Measurements from ENCODE around the gene GSTM5. TPM values are rescaled to one million over a fixed set of nuclear protein-coding genes. Genes with fewer than 3 reads are reported as not detected.
A peak's percentile ranks its signal among the peaks of the same experiment; 100 is the strongest.
"Not testable (repeated sequence)": the region's sequence is repeated elsewhere in the genome, so short reads cannot be mapped to it uniquely, and the experiment has no call there.

The GSTM5 gene
- total RNA-seq, 2 experiments from 2014 or later, result 0.05 TPM; not detected in 1

DNA sequence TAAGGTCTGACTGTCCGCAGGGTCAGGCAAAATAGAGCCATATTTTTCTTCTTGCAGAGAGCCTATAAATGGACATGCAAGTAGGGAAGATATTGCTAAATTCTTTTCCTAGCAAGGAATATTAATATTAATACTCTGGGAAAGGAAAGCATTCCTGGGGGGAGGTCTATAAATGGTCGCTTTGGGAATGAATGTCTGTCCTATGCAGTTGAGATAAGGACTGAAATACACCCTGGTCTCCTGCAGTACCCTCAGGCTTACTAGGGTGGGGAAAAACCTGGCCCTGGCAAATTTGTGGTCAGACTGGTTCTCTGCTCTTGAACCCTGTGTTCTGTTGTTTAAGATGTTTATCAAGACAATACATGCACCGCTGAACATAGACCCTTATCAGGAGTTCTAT, 9.1 kb upstream of the GSTM5 start:
- DNase-seq; H3K4me1 Mint-ChIP-seq (ENCODE audit: low read depth); POLR2A ChIA-PET; H3K27me3 Mint-ChIP-seq (ENCODE audit: low read depth); CTCF ChIA-PET; H3K9me3 Mint-ChIP-seq (ENCODE audit: insufficient read depth); ATAC-seq; H3K27ac Mint-ChIP-seq; H3K4me3 Mint-ChIP-seq; H3K36me3 Mint-ChIP-seq (ENCODE audit: low read depth): not testable (repeated sequence)

- H3K36me3 Mint-ChIP-seq (ENCODE audit: low read depth), result peaks cover under 1% of the 10 kb centered on the region
- H3K4me1 Mint-ChIP-seq (ENCODE audit: low read depth), result no peaks in the 10 kb centered on the region
- POLR2A ChIA-PET, result no interaction called here
- ATAC-seq (no peak), DNase-seq (no peak)
- H3K9me3 Mint-ChIP-seq (ENCODE audit: insufficient read depth), result peaks cover 10% of the 10 kb centered on the region
- H3K27me3 Mint-ChIP-seq (ENCODE audit: low read depth), result no peaks in the 10 kb centered on the region
- H3K27ac Mint-ChIP-seq, result no peak overlapping the region
- CTCF ChIA-PET, result interaction anchor here (0.6 kb wide), 1 partner anchor 157 kb away, joined by 3 read pairs; no protein-coding TSS in a partner anchor
- H3K4me3 Mint-ChIP-seq, result no peak overlapping the region
Measured at GRCh38 chr1:109704173-109704572, 7.9 kb upstream of the GSTM5 start.

- Mint-ChIP-seq H3K4me3 (no peak overlapping the region), H3K27me3 (ENCODE audit: low read depth) (no peaks in the 10 kb centered on the region), H3K27ac (no peak overlapping the region), H3K36me3 (ENCODE audit: low read depth) (peaks cover 4% of the 10 kb centered on the region), H3K4me1 (ENCODE audit: low read depth) (no peaks in the 10 kb centered on the region), H3K9me3 (ENCODE audit: insufficient read depth) (peaks cover 10% of the 10 kb centered on the region)
- DNase-seq (no peak), ATAC-seq (no peak)
- ChIA-PET POLR2A (no interaction called here), CTCF (interaction anchor here (0.8 to 1.5 kb wide), 3 partner anchors 64 to 278 kb away, joined by 3 to 4 read pairs (median 3); no protein-coding TSS in a partner anchor)
Measured at GRCh38 chr1:109705411-109705810, 6.6 kb upstream of the GSTM5 start.

GRCh38 chr1:109708949-109709348, 3.1 kb upstream of the GSTM5 start:
- DNase-seq; H3K27ac Mint-ChIP-seq; H3K4me1 Mint-ChIP-seq (ENCODE audit: low read depth); H3K36me3 Mint-ChIP-seq (ENCODE audit: low read depth); ATAC-seq; H3K9me3 Mint-ChIP-seq (ENCODE audit: insufficient read depth); POLR2A ChIA-PET; H3K4me3 Mint-ChIP-seq; H3K27me3 Mint-ChIP-seq (ENCODE audit: low read depth): not testable (repeated sequence)
- CTCF ChIA-PET, result interaction anchor here (1.3 kb wide), 1 partner anchor 69 kb away, joined by 3 read pairs; no protein-coding TSS in a partner anchor

DNA sequence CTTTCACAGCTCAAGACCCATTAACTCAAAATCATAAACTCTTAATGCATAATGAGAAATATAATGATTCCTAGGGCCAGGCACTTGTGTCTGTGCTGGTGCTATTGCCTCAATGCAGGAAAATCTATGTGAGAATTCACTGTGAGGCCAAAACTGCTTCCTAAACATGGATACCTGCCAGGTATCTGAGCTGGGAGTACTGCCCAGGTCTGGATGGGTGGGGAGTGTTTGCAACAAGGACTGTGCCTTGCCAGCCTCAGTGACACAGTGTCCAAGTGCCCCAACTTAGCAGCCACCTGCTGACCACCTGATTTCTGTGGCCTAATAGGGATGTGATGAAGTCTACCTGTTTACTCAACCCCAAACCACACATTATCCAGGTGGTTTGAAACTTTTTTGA, 2.2 kb upstream of the GSTM5 start:
- H3K4me1 Mint-ChIP-seq (ENCODE audit: low read depth); ATAC-seq; POLR2A ChIA-PET; H3K27ac Mint-ChIP-seq; DNase-seq; H3K9me3 Mint-ChIP-seq (ENCODE audit: insufficient read depth); H3K36me3 Mint-ChIP-seq (ENCODE audit: low read depth); H3K4me3 Mint-ChIP-seq: not testable (repeated sequence)
- CTCF ChIA-PET, result interaction anchor here (1.3 kb wide), 1 partner anchor 70 kb away, joined by 3 read pairs; no protein-coding TSS in a partner anchor
- peaks cover 10% of the 10 kb centered on the region for H3K27me3 Mint-ChIP-seq (ENCODE audit: low read depth)

DNA sequence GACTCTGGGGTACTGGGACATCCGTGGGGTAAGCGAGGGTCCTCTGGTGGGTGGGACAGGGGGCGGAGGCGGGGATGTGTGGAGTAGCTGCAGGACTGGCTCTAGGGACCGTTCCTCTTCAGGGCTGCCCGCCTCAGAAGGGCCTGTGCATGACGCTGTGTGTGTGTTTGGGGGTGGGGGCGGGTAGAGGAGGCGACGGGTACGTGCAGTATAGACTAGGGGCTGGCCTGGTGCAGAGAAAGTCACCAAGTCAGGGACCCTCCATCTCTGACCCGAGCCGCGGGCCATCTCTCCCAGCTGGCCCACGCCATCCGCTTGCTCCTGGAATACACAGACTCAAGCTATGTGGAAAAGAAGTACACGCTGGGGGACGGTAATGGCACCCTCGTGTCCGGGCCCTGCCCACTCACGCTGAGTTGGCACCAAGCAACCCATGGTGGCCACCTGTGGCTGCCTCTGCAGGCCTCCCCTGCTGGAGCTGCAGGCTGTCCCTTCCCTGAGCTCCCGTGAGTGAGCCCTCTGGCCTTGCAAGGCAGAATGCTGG, 342 bp downstream of the GSTM5 start:
- ChIA-PET POLR2A (no interaction called here), CTCF (no interaction called here)
- peaks cover 7% of the 10 kb centered on the region for H3K9me3 Mint-ChIP-seq (ENCODE audit: insufficient read depth)
- peaks cover 13% of the 10 kb centered on the region for H3K27me3 Mint-ChIP-seq (ENCODE audit: low read depth)
- H3K4me3 Mint-ChIP-seq, result no peak overlapping the region
- peaks cover 2% of the 10 kb centered on the region for H3K4me1 Mint-ChIP-seq (ENCODE audit: low read depth)
- ATAC-seq, result no peak
- DNase-seq, result no peak
- H3K27ac Mint-ChIP-seq, result no peak overlapping the region
- peaks cover 4% of the 10 kb centered on the region for H3K36me3 Mint-ChIP-seq (ENCODE audit: low read depth)

DNA sequence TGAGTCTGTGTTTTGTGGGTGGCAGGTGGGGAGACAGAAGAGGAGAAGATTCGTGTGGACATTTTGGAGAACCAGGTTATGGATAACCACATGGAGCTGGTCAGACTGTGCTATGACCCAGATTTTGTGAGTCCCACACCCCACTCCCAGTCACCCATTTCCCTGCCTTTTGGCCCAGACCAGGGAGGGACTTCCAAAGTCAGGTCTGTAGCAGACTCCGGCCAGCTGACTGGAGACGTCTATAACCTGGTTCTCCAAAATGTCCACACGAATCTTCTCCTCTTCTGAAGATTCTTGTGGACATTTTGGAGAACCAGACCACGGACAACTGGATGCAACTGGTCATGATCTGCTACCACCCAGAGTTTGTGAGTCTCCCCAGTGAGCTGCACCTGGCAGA, 1.6 kb downstream of the GSTM5 start:
- no peak for ATAC-seq
- Mint-ChIP-seq H3K27ac (no peak overlapping the region), H3K27me3 (ENCODE audit: low read depth) (peaks cover 13% of the 10 kb centered on the region), H3K9me3 (ENCODE audit: insufficient read depth) (peaks cover 2% of the 10 kb centered on the region), H3K4me3 (no peak overlapping the region), H3K36me3 (ENCODE audit: low read depth) (peaks cover 4% of the 10 kb centered on the region), H3K4me1 (ENCODE audit: low read depth) (peaks cover 2% of the 10 kb centered on the region)
- DNase-seq, result no peak
- ChIA-PET POLR2A (no interaction called here), CTCF (interaction anchor here (1.1 kb wide), 1 partner anchor 271 kb away, joined by 3 read pairs; the partner anchor contains the start of gene AHCYL1)

DNA sequence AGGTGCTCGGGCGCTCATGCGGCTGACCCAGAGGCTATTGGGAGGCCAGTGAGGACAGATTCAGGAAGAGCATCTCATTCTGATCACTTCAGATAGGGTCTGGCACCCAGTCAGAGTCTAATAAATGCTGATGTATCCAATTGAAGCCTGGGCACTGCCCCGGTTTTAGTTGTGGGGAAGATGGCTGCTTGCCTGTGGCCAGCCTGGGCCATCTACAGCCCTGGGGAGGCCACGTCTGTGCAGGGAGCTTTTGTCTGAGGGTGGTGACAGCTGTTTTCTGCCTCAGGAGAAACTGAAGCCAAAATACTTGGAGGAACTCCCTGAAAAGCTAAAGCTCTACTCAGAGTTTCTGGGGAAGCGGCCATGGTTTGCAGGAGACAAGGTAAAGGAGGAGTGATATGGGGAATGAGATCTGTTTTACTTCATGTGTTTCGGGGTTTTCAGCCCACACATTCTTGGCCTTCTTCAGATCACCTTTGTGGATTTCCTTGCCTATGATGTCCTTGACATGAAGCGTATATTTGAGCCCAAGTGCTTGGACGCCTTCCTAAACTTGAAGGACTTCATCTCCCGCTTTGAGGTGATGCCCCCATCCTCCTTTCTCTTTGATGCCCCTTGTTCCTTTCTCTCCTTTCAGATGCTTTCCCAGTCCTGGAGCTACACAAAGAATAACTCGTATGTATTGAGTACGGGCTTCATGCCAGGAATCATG, 2.8 kb downstream of the GSTM5 start:
- H3K4me3 Mint-ChIP-seq, result no peak overlapping the region
- POLR2A ChIA-PET, result no interaction called here
- peaks cover 2% of the 10 kb centered on the region for H3K4me1 Mint-ChIP-seq (ENCODE audit: low read depth)
- CTCF ChIA-PET, result interaction anchor here (1.1 kb wide), 1 partner anchor 270 kb away, joined by 3 read pairs; the partner anchor contains the start of gene AHCYL1
- no peak for DNase-seq
- H3K27me3 Mint-ChIP-seq (ENCODE audit: low read depth), result peaks cover 13% of the 10 kb centered on the region
- no peak overlapping the region for H3K27ac Mint-ChIP-seq
- ATAC-seq, result no peak
- H3K9me3 Mint-ChIP-seq (ENCODE audit: insufficient read depth), result no peaks in the 10 kb centered on the region
- H3K36me3 Mint-ChIP-seq (ENCODE audit: low read depth), result no peaks in the 10 kb centered on the region

GRCh38 chr1:109716121-109716520, 4.1 kb downstream of the GSTM5 start:
- Mint-ChIP-seq H3K36me3 (ENCODE audit: low read depth) (no peaks in the 10 kb centered on the region), H3K9me3 (ENCODE audit: insufficient read depth) (no peaks in the 10 kb centered on the region), H3K4me1 (ENCODE audit: low read depth) (peaks cover 2% of the 10 kb centered on the region), H3K27me3 (ENCODE audit: low read depth) (peaks cover 13% of the 10 kb centered on the region), H3K4me3 (no peak overlapping the region), H3K27ac (no peak overlapping the region)
- no peak for ATAC-seq
- CTCF ChIA-PET, result interaction anchor here (2.9 kb wide), 1 partner anchor 76 kb away, joined by 11 read pairs; no protein-coding TSS in a partner anchor
- no peak for DNase-seq
- POLR2A ChIA-PET, result no interaction called here

- POLR2A ChIA-PET, result no interaction called here
Measured at GRCh38 chr1:109716570-109717090, 4.6 kb downstream of the GSTM5 start.

GRCh38 chr1:109717729-109718128, 5.7 kb downstream of the GSTM5 start:
- Mint-ChIP-seq H3K27me3 (ENCODE audit: low read depth) (peaks cover 16% of the 10 kb centered on the region), H3K9me3 (ENCODE audit: insufficient read depth) (no peaks in the 10 kb centered on the region), H3K4me1 (ENCODE audit: low read depth) (no peaks in the 10 kb centered on the region), H3K36me3 (ENCODE audit: low read depth) (no peaks in the 10 kb centered on the region), H3K4me3 (no peak overlapping the region), H3K27ac (no peak overlapping the region)
- no peak for ATAC-seq
- DNase-seq, result no peak
- ChIA-PET CTCF (interaction anchor here (1.5 to 2.9 kb wide), 3 partner anchors 56 to 267 kb away, joined by 4 to 11 read pairs (median 7); partner anchors contain the start of gene AHCYL1), POLR2A (no interaction called here)

More at GRCh38 chr1:109716570-109717090, 4.6 kb downstream of the GSTM5 start:
- Mint-ChIP-seq H3K36me3 (ENCODE audit: low read depth) (no peaks in the 10 kb centered on the region), H3K27ac (no peak overlapping the region), H3K4me3 (no peak overlapping the region), H3K27me3 (ENCODE audit: low read depth) (peaks cover 13% of the 10 kb centered on the region), H3K4me1 (ENCODE audit: low read depth) (peaks cover 2% of the 10 kb centered on the region), H3K9me3 (ENCODE audit: insufficient read depth) (no peaks in the 10 kb centered on the region)
- no peak for ATAC-seq
- CTCF ChIA-PET, result interaction anchor here (2.9 kb wide), 1 partner anchor 76 kb away, joined by 11 read pairs; no protein-coding TSS in a partner anchor
- DNase-seq, result no peak

DNA sequence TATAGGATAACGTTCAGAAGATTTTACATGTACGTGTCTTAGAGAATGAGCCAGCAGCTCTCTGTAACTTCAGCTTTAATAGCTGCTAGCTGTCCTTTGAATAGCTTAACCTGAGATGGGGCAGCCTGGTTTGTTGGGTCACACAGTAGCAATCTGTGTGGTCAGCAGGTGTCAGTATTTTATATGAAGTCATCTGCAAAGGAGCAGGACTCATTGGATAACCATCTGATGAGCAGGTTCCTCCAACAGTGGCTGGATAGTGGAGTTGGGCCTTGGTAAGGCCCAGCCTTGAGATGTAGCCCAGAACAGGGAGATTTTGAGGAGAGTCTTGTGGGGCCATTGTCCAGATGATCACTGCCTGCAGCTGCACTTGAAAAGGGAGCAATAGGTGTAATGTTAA, 6.4 kb downstream of the GSTM5 start:
- Mint-ChIP-seq H3K27ac (peak overlapping the region; percentile 47), H3K36me3 (ENCODE audit: low read depth) (no peaks in the 10 kb centered on the region), H3K4me1 (ENCODE audit: low read depth) (no peaks in the 10 kb centered on the region), H3K4me3 (no peak overlapping the region), H3K27me3 (ENCODE audit: low read depth) (peaks cover 13% of the 10 kb centered on the region), H3K9me3 (ENCODE audit: insufficient read depth) (no peaks in the 10 kb centered on the region)
- ChIA-PET POLR2A (no interaction called here), CTCF (interaction anchor here (1.5 to 2.9 kb wide), 3 partner anchors 56 to 266 kb away, joined by 4 to 11 read pairs (median 7); partner anchors contain the start of gene AHCYL1)
- ATAC-seq, result no peak
- no peak for DNase-seq

All from activated CD8-positive, alpha-beta T cell treated with anti-CD3 and anti-CD28 coated beads, Interleukin-2, amount 10 ng/mL, durations not matched to agents 7 days and 5 days (primary cell).